ENCODE data around the gene CD81.

Gene CD81

DNA sequence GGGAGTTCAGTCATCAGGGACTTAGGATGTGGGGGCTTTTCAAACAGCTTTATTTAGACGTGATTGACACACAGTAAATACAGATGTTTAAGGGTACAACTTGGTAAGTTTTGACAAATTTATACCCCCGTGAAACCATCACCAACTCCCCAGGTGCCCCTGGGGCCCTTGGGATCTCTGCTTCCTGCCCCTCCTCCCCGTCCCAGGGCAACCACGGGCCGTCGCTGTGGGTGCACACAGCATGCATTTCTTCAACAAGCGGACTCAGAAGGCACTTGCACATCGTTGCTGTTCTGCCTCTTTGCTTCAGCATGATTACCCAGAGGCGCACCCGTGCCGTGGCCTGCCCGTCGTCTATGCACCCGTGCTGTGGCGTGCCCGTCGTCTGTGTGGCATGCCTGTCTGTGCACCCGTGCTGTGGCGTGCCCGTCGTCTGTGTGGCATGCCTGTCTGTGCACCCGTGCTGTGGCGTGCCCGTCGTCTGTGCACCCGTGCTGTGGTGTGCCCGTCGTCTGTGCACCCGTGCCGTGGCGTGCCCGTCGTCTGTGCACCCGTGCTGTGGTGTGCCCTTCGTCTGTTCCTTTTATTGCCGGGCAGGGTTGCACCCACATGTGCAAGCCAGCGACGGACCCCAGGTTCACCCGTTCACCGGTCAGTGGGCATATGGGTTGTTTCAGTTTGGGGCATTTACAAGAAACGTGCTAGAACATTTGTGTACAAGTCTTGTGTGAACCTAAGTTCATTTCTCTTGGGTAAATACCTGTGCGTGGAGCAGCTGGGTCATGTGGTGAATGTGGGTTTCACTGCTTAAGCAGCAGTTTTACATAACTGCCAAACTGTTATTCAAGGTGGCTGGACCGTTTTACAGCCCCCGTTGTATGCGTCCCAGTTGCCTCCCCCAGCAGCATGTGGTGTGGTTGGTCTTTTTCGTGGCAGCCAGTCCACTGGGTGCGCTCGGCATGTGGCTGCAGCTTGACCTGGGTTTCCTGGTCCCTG, 8.3 kb downstream of the CD81 start:
- Mint-ChIP-seq H3K4me3 (no peak overlapping the region), H3K9me3 (no peaks in the 10 kb centered on the region), H3K36me3 (ENCODE audit: low read depth) (peaks cover 57% of the 10 kb centered on the region), H3K27ac (no peak overlapping the region), H3K4me1 (ENCODE audit: low read depth) (peaks cover 85% of the 10 kb centered on the region), H3K27me3 (no peaks in the 10 kb centered on the region)
- intact Hi-C loops (cut with micrococcal nuclease) = no loop called here

DNA sequence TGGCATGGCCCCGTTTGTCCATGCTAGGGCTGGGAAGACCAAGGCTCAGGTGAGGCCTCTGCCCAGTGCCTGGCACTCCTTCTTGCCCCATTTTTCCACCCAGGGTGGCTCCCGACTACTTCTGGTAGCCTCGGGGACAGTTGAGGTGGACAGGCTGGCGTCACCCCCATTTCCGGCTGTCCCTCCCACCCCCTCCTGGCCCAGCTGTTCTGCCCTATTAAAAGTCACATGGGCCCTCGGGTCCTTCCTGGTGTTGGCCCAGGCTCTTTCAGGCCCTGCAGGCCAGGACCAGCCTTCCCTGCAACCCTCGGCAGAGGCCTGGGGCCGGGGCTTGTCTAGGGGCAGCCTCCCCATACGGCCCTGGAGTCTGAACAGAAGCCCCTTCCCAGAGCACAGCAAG, 9.5 kb downstream of the CD81 start:
- Mint-ChIP-seq H3K4me3 (no peak overlapping the region), H3K36me3 (ENCODE audit: low read depth) (peaks cover 66% of the 10 kb centered on the region), H3K4me1 (ENCODE audit: low read depth) (peaks cover 76% of the 10 kb centered on the region), H3K27ac (no peak overlapping the region), H3K27me3 (no peaks in the 10 kb centered on the region), H3K9me3 (no peaks in the 10 kb centered on the region)
- intact Hi-C loops (cut with micrococcal nuclease) = no loop called here

DNA sequence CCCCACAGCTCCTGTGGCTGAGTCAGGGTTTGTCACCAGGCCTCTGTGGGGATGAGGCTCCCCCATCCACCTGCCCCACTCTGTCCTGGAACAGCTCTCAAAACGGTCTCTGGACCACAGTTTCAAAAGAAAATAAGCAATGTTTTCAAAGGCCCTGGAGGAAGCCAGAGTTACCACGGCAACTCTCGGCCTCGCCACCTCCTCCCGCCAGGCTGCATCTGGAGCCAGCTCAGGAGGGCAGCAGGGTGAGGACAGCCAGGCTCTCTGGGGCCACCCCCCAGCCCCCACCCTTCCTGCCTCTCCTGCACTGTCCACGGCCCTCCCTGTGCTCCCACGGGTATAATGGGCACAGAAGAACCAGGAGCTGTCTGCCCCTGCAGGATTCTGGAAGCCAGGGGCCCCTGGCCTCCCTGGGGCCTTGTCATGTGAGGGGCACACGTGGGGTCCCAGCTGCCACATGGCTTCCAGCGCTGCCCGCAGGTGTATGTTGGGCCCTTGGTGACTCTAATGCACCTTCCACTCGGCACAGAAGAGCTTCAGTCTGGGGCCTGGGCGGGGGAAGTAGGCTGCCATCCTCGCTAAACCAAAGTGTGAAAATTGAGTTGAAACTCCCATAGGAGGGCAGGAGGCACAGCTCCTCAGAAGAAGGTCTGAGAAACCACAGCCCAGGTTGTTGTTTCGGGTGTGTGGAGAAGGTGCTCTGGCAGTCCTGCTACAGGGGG, 10.3 kb downstream of the CD81 start:
- Mint-ChIP-seq H3K9me3 (no peaks in the 10 kb centered on the region), H3K4me1 (ENCODE audit: low read depth) (peaks cover 68% of the 10 kb centered on the region), H3K27ac (no peak overlapping the region), H3K36me3 (ENCODE audit: low read depth) (peaks cover 74% of the 10 kb centered on the region), H3K4me3 (no peak overlapping the region), H3K27me3 (no peaks in the 10 kb centered on the region)
- intact Hi-C loops (cut with micrococcal nuclease) = no loop called here

GRCh38 chr11:2388431-2389376, 11.6 kb downstream of the CD81 start:
- peaks cover 85% of the 10 kb centered on the region for H3K36me3 Mint-ChIP-seq (ENCODE audit: low read depth)
- intact Hi-C loops (cut with micrococcal nuclease) = no loop called here
- H3K9me3 Mint-ChIP-seq = no peaks in the 10 kb centered on the region
- no peak overlapping the region for H3K4me3 Mint-ChIP-seq
- no peaks in the 10 kb centered on the region for H3K27me3 Mint-ChIP-seq
- H3K27ac Mint-ChIP-seq = no peak overlapping the region
- peaks cover 55% of the 10 kb centered on the region for H3K4me1 Mint-ChIP-seq (ENCODE audit: low read depth)

- Mint-ChIP-seq H3K4me3 (no peak overlapping the region), H3K27ac (no peak overlapping the region), H3K9me3 (no peaks in the 10 kb centered on the region), H3K36me3 (ENCODE audit: low read depth) (peaks cover 87% of the 10 kb centered on the region), H3K4me1 (ENCODE audit: low read depth) (peaks cover 47% of the 10 kb centered on the region), H3K27me3 (no peaks in the 10 kb centered on the region)
- intact Hi-C loops (cut with micrococcal nuclease) = no loop called here
Observed at GRCh38 chr11:2389377-2390026, 12.4 kb downstream of the CD81 start.

DNA sequence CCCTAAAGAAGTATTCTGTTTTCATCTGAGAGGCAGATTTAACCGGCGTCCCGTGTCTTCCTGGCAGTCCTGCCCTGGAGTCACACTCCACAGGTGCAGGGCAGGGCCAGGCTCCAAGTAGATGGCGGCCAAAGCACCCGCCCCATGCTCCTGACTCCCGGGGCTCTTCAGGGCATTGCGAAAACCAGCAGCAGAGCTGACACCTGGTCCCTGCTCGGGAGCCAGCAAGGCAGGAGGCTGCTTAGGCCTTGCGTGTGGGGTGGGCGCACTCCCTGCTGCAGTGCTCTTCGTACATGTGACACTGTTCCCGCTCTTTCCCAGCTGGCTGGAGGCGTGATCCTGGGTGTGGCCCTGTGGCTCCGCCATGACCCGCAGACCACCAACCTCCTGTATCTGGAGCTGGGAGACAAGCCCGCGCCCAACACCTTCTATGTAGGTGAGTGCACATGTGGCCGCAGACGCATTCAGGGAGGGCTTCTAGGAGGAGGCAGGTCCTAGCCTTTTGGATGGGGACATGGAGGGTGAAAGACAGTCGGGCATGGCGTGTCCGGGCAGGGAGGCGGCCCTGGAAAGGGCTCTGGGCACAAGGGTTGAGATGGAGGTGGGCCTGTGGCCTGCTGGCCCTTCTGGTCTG, 13.1 kb downstream of the CD81 start:
- H3K36me3 Mint-ChIP-seq (ENCODE audit: low read depth) = peaks cover 88% of the 10 kb centered on the region
- H3K4me3 Mint-ChIP-seq = no peak overlapping the region
- H3K27ac Mint-ChIP-seq = no peak overlapping the region
- H3K27me3 Mint-ChIP-seq = no peaks in the 10 kb centered on the region
- intact Hi-C loops (cut with micrococcal nuclease) = no loop called here
- H3K9me3 Mint-ChIP-seq = no peaks in the 10 kb centered on the region
- peaks cover 40% of the 10 kb centered on the region for H3K4me1 Mint-ChIP-seq (ENCODE audit: low read depth)

DNA sequence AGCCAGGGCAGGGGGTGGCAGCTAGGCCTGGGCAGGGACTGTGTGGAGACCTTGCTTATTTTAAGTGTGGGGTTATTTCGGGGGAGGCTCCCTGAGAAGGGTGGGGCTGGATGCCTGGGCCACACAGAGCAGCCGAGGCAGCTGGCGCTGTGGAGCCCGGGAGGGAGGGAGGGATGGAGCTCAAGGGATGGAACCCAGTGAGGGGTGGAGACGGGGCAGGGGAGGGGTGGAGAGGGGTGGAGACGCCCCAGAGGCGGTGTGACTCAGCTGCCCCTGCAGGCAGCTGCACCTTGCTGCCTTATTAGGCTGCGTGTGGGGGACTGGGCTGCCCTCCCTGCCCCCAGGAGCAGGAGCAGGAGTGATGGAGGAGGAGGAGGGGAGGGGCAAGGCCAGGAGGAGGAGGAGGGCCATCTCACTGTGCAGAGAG, 13.6 kb downstream of the CD81 start:
- Mint-ChIP-seq H3K4me1 (ENCODE audit: low read depth) (peaks cover 35% of the 10 kb centered on the region), H3K27ac (no peak overlapping the region), H3K27me3 (no peaks in the 10 kb centered on the region), H3K36me3 (ENCODE audit: low read depth) (peaks cover 88% of the 10 kb centered on the region), H3K4me3 (no peak overlapping the region), H3K9me3 (no peaks in the 10 kb centered on the region)
- intact Hi-C loops (cut with micrococcal nuclease) = no loop called here

DNA sequence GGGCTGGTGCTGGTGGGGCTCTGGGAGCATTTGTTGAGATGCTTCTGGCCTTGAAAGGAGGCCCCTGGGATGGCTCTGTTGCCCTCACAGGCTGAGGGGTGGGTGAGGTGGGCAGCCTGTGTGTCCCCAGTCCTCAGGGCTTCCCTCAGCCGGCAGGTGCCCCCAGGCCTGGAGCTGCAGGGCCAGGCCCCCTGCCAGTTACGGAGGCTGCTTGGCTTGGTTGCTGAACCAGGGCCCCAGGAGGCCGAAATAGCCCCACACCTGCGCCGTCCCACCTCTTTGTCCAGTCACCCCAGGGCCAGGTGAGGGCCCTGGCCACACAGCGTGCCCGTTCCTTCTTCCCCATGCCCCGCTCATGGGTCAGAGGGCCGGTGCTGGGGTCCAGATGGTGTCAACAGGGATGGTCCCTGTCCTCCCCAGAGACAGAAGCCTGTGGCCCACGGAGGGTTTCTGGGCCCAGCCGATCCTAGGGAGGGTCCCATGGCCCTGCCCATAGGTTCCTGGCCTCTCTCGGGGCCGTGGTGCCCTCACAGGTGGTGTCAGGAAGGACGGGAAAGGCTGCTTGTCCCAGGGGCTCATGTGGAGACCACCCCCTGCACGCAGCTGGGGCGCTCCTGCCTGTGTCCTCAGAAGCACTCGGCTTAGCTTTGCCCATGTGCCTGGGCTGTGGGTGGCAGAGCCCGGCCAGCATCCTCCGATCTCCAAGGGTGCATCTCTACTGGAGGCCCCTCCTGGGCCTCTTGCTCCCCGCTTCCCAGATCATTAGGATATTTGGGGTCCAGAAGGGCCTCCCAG, 14.3 kb downstream of the CD81 start:
- Mint-ChIP-seq H3K36me3 (ENCODE audit: low read depth) (peaks cover 88% of the 10 kb centered on the region), H3K4me3 (no peak overlapping the region), H3K27me3 (no peaks in the 10 kb centered on the region), H3K27ac (no peak overlapping the region), H3K9me3 (no peaks in the 10 kb centered on the region), H3K4me1 (ENCODE audit: low read depth) (peaks cover 28% of the 10 kb centered on the region)
- intact Hi-C loops (cut with micrococcal nuclease) = no loop called here

DNA sequence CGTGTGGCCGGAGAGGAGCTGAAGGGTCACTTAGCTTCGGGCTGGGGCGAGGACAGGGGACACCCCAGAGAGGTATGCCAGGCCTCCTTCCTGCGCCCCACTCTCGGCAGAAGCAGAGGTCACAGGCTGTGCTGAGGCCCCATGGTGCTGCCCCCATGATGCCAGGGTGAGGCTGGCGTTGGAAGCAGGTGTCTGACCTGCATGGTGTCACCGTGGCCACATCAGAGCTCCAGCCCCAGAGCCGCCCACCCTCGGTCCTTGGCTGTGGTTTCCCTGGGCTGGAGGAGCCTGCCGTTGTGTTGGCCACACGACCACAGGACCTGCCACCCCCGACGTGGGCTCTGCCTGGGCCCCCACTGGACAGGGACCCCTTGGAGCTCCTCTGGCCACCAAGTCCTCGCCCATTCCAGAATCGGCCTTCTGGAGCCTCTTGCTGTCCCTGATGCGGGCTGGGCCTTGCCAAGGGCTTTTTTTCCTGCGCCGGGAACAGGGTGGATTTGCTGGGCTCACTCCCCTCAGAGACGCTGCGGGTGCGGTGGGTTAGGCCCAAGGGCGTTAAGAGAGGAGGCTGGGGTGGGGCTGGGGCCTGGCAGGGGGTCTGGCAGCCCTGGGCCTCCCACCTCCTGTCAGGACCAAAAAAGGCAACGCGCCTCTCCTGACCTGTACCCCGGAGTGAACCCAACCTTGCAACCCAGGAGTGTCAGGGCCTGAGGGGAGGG, 15.3 kb downstream of the CD81 start:
- intact Hi-C loops (cut with micrococcal nuclease) = no loop called here
- no peak overlapping the region for H3K27ac Mint-ChIP-seq
- H3K36me3 Mint-ChIP-seq (ENCODE audit: low read depth) = peaks cover 88% of the 10 kb centered on the region
- peaks cover 25% of the 10 kb centered on the region for H3K4me1 Mint-ChIP-seq (ENCODE audit: low read depth)
- no peaks in the 10 kb centered on the region for H3K27me3 Mint-ChIP-seq
- no peak overlapping the region for H3K4me3 Mint-ChIP-seq
- H3K9me3 Mint-ChIP-seq = no peaks in the 10 kb centered on the region

GRCh38 chr11:2393111-2393868, 16.2 kb downstream of the CD81 start:
- peaks cover 30% of the 10 kb centered on the region for H3K4me1 Mint-ChIP-seq (ENCODE audit: low read depth)
- intact Hi-C loops (cut with micrococcal nuclease) = no loop called here
- no peak overlapping the region for H3K27ac Mint-ChIP-seq
- H3K36me3 Mint-ChIP-seq (ENCODE audit: low read depth) = peaks cover 95% of the 10 kb centered on the region
- H3K9me3 Mint-ChIP-seq = no peaks in the 10 kb centered on the region
- no peak overlapping the region for H3K4me3 Mint-ChIP-seq
- no peaks in the 10 kb centered on the region for H3K27me3 Mint-ChIP-seq

GRCh38 chr11:2393941-2394817, 17.1 kb downstream of the CD81 start:
- intact Hi-C loops (cut with micrococcal nuclease) = no loop called here
- Mint-ChIP-seq H3K4me1 (ENCODE audit: low read depth) (peaks cover 32% of the 10 kb centered on the region), H3K27ac (no peak overlapping the region), H3K27me3 (no peaks in the 10 kb centered on the region), H3K9me3 (no peaks in the 10 kb centered on the region), H3K4me3 (no peak overlapping the region), H3K36me3 (ENCODE audit: low read depth) (peaks cover 94% of the 10 kb centered on the region)
